Natural killer cell (primary cell): ENCODE measurements around the gene LDHAL6B. TPM values are rescaled to one million over a fixed set of nuclear protein-coding genes. Genes with fewer than 3 reads are reported as not detected.

Experiments
- ATAC-seq, 3 donors: fragments of 150-1000 bp in 2 of 3; fragments of 200-7000 bp in 1 of 3; cut with Tn5 transposase; 1 replicate in 1 of 3; 2 replicates in 2 of 3; pipeline ENCODE4 v1.10.0; 2021; ENCODE audit warnings: mild to moderate bottlenecking in 2 of 3, moderate library complexity in 2 of 3
- DNase-seq, 2 donors: peaks; one replicate each; pipeline versions ENCODE4 v3.0.0 to v3.0.0-alpha.2; 2013 to 2021; ENCODE audit warnings: mixed read lengths in 1 of 2
- H3K27ac ChIP-seq: one replicate; pipeline ENCODE4 v1.5.1; 2013; ENCODE audit warnings: mild to moderate bottlenecking, low read length
- H3K27me3 ChIP-seq: one replicate; pipeline ENCODE4 v1.6.1; 2013; ENCODE audit warnings: low read length; ENCODE audit not compliant: control insufficient read depth, insufficient read depth
- H3K36me3 ChIP-seq: one replicate; pipeline ENCODE4 v1.6.1; 2013; ENCODE audit warnings: low read length; ENCODE audit not compliant: control insufficient read depth, insufficient read depth
- H3K4me1 ChIP-seq: one replicate; pipeline ENCODE4 v1.6.1; 2013; ENCODE audit warnings: low read length; ENCODE audit not compliant: control insufficient read depth, insufficient read depth
- H3K4me3 ChIP-seq: one replicate; pipeline ENCODE4 v1.5.1; 2013; ENCODE audit warnings: low read length
- H3K9me3 ChIP-seq: one replicate; pipeline ENCODE4 v1.6.1; 2013; ENCODE audit warnings: low read length; ENCODE audit not compliant: control insufficient read depth, insufficient read depth
- H3K27ac Mint-ChIP-seq, 2 donors: one replicate each; pipeline ENCODE4 v1.8.0; 2022; ENCODE audit warnings: mild to moderate bottlenecking in 2 of 2, mixed read lengths in 2 of 2, moderate library complexity in 1 of 2
- H3K27me3 Mint-ChIP-seq, 2 donors: one replicate each; pipeline ENCODE4 v1.8.0; 2022; ENCODE audit warnings: low read depth in 2 of 2, mixed read lengths in 2 of 2
- H3K36me3 Mint-ChIP-seq: one replicate; pipeline ENCODE4 v1.8.0; 2022; ENCODE audit warnings: mixed read lengths
- H3K4me1 Mint-ChIP-seq, 2 donors: one replicate each; pipeline ENCODE4 v1.8.0; 2022; ENCODE audit warnings: mixed read lengths in 2 of 2
- H3K4me3 Mint-ChIP-seq: one replicate; pipeline ENCODE4 v1.8.0; 2022; ENCODE audit warnings: mild to moderate bottlenecking, moderate library complexity, mixed read lengths
- H3K9me3 Mint-ChIP-seq, 2 donors: one replicate each; pipeline ENCODE4 v1.8.0; 2022; ENCODE audit warnings: mixed read lengths in 2 of 2
- CTCF ChIP-seq: fragments of 200-600 bp; IDR thresholded peaks from one replicate; pipeline ENCODE4 v1.8.0; 2022; ENCODE audit warnings: antibody characterized with exemption
- WGBS: methylation state at CpG from one replicate; pipeline ENCODE4 v1.1.7; 2013; ENCODE audit warnings: missing lambda C conversion rate; ENCODE audit not compliant: insufficient coverage; 5-methylcytosine and 5-hydroxymethylcytosine counted together
- intact Hi-C: fragments of 100-400 bp; cut with micrococcal nuclease; formaldehyde crosslinking; loops from one replicate; pipeline ENCODE4 v1.14.2; 2022
- total RNA-seq, 4 donors: library from RNA; stranded (reverse); fragments of 120-200 nt in 1 of 4; gene quantifications; one replicate each; pipeline versions ENCODE4 v1.2.3 to v1.2.4, GENCODE V29; 2013 to 2022

Gene LDHAL6B
- total RNA-seq, 3 donors from 2014 or later (not counting 1 experiment from before 2014, with no cell fraction given): not detected

- ATAC-seq: no peak
- WGBS: 95% methylated on average over 16 of the region's 16 CpGs
- no peak overlapping the region for H3K4me3 ChIP-seq
- no peaks in the 10 kb centered on the region for H3K9me3 ChIP-seq
- Mint-ChIP-seq H3K27ac (no peak overlapping the region), H3K27me3 (peaks cover 8 to 18% of the 10 kb centered on the region in 2 donors), H3K9me3 (no peaks in the 10 kb centered on the region), H3K36me3 (no peaks in the 10 kb centered on the region), H3K4me3 (no peak overlapping the region), H3K4me1 (no peaks in the 10 kb centered on the region)
- H3K4me1 ChIP-seq: peaks cover 5% of the 10 kb centered on the region
- H3K27me3 ChIP-seq: no peaks in the 10 kb centered on the region
- peak overlapping the region; percentile 48 for H3K27ac ChIP-seq
- no peak for TF ChIP-seq CTCF
- H3K36me3 ChIP-seq: no peaks in the 10 kb centered on the region
- no peak for DNase-seq
- intact Hi-C loops: loop anchor here (5.0 kb wide), 1 partner anchor 314 kb away; no protein-coding TSS in a partner anchor
Observed at GRCh38 chr15:59178151-59178695, 28.4 kb upstream of the LDHAL6B start.

DNA sequence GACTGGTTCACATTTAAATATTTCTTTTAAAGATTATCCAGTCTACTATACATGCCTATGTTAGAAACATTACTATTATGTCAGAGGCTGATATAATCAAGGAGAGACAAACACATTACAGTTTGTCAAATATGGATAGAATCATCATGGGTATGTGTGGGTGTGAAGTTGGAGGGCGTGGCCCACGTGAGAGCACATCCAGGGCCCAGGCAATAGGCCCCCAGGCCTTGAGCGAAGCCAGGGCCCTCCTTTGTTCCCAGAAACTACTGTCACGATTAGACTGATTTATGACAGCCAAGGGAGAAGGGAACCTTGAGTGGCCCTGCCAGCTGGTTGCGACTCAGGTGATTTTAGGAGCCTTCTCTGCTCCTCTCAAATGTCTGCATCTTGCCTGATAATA is 26.9 kb upstream of the LDHAL6B start:
- Histone ChIP-seq H3K4me1 (peaks cover 5% of the 10 kb centered on the region), H3K4me3 (no peak overlapping the region), H3K27me3 (no peaks in the 10 kb centered on the region), H3K27ac (no peak overlapping the region), H3K36me3 (no peaks in the 10 kb centered on the region), H3K9me3 (no peaks in the 10 kb centered on the region)
- no peak overlapping the region for H3K4me3 Mint-ChIP-seq
- DNase-seq (no peak), ATAC-seq (no peak)
- no peaks in the 10 kb centered on the region for H3K4me1 Mint-ChIP-seq
- 79% methylated on average over 5 of the region's 5 CpGs for WGBS
- TF ChIP-seq CTCF: no peak
- H3K27ac Mint-ChIP-seq: no peak overlapping the region
- no peaks in the 10 kb centered on the region for H3K9me3 Mint-ChIP-seq
- intact Hi-C loops: loop anchor here (5.0 kb wide), 1 partner anchor 313 kb away; no protein-coding TSS in a partner anchor
- no peaks in the 10 kb centered on the region for H3K36me3 Mint-ChIP-seq
- H3K27me3 Mint-ChIP-seq: peaks cover 8 to 18% of the 10 kb centered on the region in 2 donors

- ATAC-seq (no peak), DNase-seq (no peak)
- Mint-ChIP-seq H3K9me3 (no peaks in the 10 kb centered on the region), H3K4me3 (no peak overlapping the region), H3K27ac (no peak overlapping the region), H3K4me1 (no peaks in the 10 kb centered on the region), H3K27me3 (peaks cover 8 to 10% of the 10 kb centered on the region in 2 donors), H3K36me3 (no peaks in the 10 kb centered on the region)
- no peak overlapping the region for H3K4me3 ChIP-seq
- WGBS: 90% methylated on average over 5 of the region's 5 CpGs
- peaks cover 5% of the 10 kb centered on the region for H3K4me1 ChIP-seq
- intact Hi-C loops: no loop called here
- H3K27me3 ChIP-seq: no peaks in the 10 kb centered on the region
- TF ChIP-seq CTCF: no peak
- H3K9me3 ChIP-seq: no peaks in the 10 kb centered on the region
- H3K27ac ChIP-seq: no peak overlapping the region
- H3K36me3 ChIP-seq: no peaks in the 10 kb centered on the region
Observed at GRCh38 chr15:59180945-59181600, 25.6 kb upstream of the LDHAL6B start.
